ENCODE data around the gene GPS2.
"Not testable (repeated sequence)": the region's sequence is repeated elsewhere in the genome, so short reads cannot be mapped to it uniquely, and the experiment has no call there.

Gene GPS2, protein sequence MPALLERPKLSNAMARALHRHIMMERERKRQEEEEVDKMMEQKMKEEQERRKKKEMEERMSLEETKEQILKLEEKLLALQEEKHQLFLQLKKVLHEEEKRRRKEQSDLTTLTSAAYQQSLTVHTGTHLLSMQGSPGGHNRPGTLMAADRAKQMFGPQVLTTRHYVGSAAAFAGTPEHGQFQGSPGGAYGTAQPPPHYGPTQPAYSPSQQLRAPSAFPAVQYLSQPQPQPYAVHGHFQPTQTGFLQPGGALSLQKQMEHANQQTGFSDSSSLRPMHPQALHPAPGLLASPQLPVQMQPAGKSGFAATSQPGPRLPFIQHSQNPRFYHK

GRCh38 chr17:7314719-7315569, at the start of gene GPS2:
Gene GPS2 (minus strand): TSS chr17:7315360. CDS start chr17:7315052, 308 bp downstream.
- no peak for FAIRE-seq

- FAIRE-seq = no peak
Observed at GRCh38 chr17:7363311-7363710, 48.2 kb upstream of the GPS2 start.

GRCh38 chr17:7361906-7362305, 46.7 kb upstream of the GPS2 start:
- no peak for FAIRE-seq

DNA sequence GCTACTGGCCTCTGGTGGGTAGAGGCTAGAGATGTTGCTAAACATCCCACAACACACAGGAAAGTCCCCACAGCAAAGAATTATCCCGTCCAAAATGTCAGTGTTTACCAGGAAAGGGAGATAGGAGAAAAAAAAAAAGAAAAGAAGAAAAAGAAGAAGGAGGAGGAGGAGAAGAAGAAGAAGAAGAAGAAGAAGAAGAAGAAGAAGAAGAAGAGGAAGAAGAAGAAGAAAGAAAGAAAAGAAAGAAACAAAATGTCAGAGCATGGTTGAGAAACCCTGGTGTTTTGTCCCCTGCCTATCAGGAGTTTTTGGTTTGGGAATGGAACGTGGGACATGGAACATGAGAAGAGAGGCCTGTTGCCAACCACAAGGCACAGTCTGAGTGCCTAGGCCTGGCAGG, 42.2 kb upstream of the GPS2 start:
- FAIRE-seq = no peak

- no peak for FAIRE-seq
Observed at GRCh38 chr17:7356756-7357155, 41.6 kb upstream of the GPS2 start.

DNA sequence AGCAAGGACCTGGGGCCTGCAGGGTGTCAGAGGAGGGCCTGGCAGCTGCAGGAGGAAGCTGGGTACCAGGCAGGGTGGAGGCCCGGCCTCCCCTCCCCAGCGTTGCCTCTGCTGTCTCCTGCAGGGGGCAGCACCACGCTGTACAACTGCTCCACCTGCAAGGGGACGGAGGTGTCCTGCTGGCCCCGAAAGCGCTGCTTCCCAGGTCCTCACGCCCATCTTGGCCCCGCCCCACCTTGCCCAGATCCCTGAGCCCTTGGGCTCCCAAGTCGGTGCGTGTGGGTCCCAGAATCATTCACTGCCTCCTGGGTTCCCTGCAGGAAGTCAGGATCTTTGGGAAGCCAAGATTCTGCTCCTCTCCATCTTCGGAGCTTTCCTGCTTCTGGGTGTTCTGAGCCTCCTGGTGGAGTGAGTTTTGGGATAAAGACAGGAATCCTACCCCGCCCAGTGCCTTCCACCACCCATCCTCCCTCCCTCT, 41.0 kb upstream of the GPS2 start:
- no peak for FAIRE-seq

GRCh38 chr17:7355573-7355972, 40.4 kb upstream of the GPS2 start:
- no peak for FAIRE-seq

- FAIRE-seq = no peak
Observed at GRCh38 chr17:7355053-7355452, 39.9 kb upstream of the GPS2 start, which contains the start of gene TMEM95. Gene TMEM95 (plus strand): TSS chr17:7355156. CDS start chr17:7355205, 49 bp downstream.

- no peak for FAIRE-seq
Observed at GRCh38 chr17:7354262-7354843, 39.2 kb upstream of the GPS2 start.

- FAIRE-seq = no peak
Observed at GRCh38 chr17:7352910-7353635, 37.9 kb upstream of the GPS2 start.

DNA sequence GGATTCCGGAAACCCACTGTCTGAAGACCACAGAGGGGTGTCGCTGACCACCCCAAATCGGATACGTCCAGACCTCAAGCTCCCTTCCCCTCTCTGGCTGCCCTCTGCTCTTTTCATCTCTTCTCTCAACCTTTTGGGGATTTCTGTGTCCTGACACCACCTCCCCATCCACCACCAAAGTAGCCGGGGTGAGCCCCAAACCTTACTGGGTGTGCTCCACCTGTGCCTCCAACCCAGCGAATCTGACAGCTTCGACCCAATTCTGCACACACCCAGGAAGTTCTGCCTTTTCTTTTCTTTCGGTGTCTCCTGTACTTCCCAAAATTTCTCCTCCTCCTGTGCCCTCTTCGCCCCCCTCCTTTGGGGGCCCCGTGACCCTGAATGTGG, 37.3 kb upstream of the GPS2 start:
- no peak for FAIRE-seq

DNA sequence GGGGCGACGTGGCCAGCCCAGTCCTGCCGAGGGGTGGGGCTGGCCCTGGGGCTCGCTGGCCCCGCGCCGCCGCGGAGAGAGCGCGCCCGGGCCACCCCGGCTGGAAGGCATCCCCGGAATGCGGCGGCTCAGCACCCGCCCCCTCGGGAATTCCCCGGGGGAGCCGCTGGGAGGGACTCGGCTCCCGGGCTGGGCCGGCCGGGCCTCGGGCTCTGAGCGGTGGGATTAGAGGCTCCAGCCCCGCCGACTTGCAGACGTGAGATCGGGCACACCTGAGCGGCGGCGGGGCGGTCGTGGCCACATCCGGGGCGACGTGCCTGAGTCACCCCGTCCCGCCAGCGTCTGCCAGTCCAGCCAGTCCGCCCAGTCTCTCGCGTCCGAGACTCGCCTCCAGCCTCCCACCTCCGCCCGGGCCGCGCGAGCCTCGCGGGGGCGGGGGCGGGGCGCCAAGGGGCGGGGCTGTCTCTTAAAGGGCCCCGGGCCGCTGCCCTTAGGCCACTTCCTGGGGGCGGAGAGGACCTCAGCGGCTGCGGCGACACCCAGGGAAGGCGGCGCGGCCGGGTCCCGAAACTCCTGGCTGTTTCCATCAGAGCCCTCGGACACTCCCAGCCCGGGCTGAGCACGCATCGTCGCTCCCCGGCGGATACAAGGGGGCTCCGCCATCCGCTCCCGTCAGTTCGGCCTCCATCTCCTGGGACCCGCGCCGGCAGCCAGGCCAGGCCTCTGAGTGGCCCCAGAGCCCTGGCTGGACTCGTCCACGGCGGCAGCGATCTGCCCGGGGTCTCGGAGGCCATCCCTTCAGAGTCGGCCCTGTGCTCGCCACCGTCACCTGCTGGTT, 36.7 kb upstream of the GPS2 start, which contains the start of gene KCTD11:
Gene KCTD11, plus strand, starts transcription at position 498 of the 838 bp plus-strand sequence.
- no peak for FAIRE-seq

- no peak for FAIRE-seq
Observed at GRCh38 chr17:7348478-7349242, 33.5 kb upstream of the GPS2 start.

DNA sequence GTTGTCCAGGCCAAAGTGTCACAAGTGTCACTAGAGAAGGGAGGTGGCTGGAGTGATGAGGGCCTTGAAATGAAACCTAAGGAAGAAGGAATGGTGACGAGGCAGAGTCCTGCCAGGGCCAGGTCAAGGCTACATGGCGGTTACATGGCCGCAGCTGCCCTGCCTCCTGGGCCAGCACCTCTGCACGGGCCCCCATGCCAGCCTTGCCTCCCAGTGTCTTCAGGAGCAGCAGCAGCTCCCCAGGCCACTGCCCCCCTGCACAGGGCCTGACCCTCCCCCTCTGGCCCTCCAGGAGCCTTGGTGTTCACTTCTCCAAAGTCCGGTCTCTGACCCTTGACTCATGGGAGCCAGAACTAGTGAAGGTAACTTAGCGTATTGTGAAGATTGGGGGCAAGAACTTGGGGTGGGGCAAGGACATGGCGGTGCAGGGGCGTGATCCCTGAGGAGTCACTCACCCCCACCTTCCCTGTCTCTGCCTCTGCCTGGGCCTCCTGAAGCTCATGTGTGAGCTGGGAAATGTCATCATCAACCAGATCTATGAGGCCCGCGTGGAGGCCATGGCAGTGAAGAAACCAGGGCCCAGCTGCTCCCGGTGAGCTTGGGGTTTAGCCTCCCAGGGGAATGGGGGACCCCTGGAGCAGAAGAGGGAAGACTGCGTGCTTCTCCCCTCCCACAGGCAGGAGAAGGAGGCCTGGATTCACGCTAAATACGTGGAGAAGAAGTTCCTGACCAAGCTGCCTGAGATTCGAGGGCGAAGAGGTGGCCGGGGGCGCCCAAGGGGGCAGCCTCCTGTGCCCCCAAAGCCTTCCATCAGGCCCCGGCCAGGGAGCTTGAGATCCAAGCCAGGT, 32.7 kb upstream of the GPS2 start:
- no peak for FAIRE-seq

DNA sequence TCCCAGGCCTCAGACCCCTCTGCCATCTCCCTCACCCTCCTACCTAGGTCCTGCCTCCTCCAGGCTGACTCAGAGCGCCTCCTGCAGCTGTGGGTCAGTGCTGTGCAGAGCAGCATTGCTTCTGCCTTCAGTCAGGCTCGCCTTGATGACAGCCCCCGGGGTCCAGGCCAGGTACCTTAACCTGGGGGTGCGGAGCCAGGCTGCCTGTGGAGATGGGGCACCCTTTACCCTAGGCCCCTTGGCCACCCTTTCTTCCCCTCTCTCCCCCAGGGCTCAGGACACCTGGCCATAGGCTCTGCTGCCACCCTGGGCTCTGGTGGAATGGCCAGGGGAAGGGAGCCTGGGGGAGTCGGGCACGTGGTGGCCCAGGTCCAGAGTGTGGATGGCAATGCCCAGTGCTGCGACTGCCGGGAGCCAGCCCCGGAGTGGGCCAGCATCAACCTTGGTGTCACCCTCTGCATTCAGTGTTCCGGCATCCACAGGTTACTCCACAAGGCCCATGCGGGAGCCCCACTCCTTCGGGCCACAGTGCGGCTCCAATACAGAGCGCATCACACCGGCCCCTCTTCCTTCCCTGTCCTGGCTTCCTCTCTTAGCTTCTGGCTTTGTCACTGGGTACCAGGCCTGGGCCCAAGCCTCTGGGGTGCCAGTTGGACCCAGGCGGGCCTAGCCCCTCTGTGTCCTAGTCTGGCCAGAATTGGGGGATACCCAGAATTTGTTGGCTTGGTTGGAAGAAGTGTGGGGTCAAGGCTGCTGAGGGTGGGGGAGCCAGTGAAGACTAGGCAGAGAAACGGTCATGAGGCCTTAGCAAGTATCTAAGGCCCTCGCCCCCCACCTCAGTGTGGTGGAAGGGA, 31.8 kb upstream of the GPS2 start:
- no peak for FAIRE-seq

- no peak for FAIRE-seq
Observed at GRCh38 chr17:7343250-7343649, 28.1 kb upstream of the GPS2 start.

- no peak for FAIRE-seq
Observed at GRCh38 chr17:7341842-7342241, 26.7 kb upstream of the GPS2 start.

- FAIRE-seq = no peak
Observed at GRCh38 chr17:7340179-7340578, 25.0 kb upstream of the GPS2 start.

DNA sequence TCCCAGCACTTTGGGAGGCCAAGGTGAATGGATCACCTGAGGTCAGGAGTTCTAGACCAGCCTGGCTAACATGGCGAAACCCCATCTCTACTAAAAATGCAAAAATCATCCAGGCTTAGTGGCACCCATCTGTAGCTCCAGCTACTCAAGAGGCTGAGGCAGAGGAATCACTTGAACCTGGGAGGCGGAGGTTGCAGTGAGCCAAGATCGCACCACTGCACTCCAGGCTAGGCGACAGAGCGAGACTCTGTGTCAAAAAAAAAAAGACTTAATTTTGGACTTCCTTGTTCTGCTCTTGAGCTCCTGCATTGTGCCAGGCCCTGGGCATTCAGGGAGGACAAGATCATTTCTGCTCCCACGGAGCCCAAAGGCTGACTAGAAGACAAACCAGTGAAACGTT, 22.4 kb upstream of the GPS2 start:
- not testable (repeated sequence) for FAIRE-seq
